Small intestine (tissue), 7 donors: ENCODE results near the gene IGF2R. TPM values are rescaled to one million over a fixed set of nuclear protein-coding genes. Genes with fewer than 3 reads are reported as not detected.
A peak's percentile ranks its signal among the peaks of the same experiment; 100 is the strongest.

ENCODE experiments used
- DNase-seq, 2 donors: peaks; one replicate each; pipeline versions ENCODE4 v3.0.0 to v3.0.0-alpha.2; 2013
- FAIRE-seq: peaks from 2 replicates; lab custom pipeline; 2012; peaks lifted over from hg19 to GRCh38; lab: Jason Lieb, UNC
- H3K27ac ChIP-seq, 3 donors: one replicate each; pipeline ENCODE4 v1.5.1; 2013; ENCODE audit warnings: low read length in 2 of 3, mild to moderate bottlenecking in 2 of 3, control low read depth in 1 of 3, inconsistent platforms in 1 of 3, low read depth in 1 of 3, moderate library complexity in 1 of 3
- H3K27me3 ChIP-seq, 3 donors: one replicate each; pipeline ENCODE4 v1.6.1; 2013; ENCODE audit warnings: low read length in 3 of 3, inconsistent platforms in 1 of 3; ENCODE audit not compliant: control insufficient read depth in 3 of 3, insufficient read depth in 3 of 3
- H3K36me3 ChIP-seq, 3 donors: one replicate each; pipeline ENCODE4 v1.6.1; 2013; ENCODE audit warnings: low read length in 3 of 3, inconsistent platforms in 1 of 3, low read depth in 1 of 3, mild to moderate bottlenecking in 1 of 3, moderate library complexity in 1 of 3; ENCODE audit not compliant: control insufficient read depth in 3 of 3, insufficient read depth in 2 of 3
- H3K4me1 ChIP-seq, 3 donors: one replicate each; pipeline ENCODE4 v1.6.1; 2013; ENCODE audit warnings: low read length in 2 of 3, inconsistent platforms in 1 of 3, low read depth in 1 of 3, mild to moderate bottlenecking in 1 of 3, moderate library complexity in 1 of 3; ENCODE audit not compliant: control insufficient read depth in 3 of 3, insufficient read depth in 2 of 3
- H3K4me3 ChIP-seq, 3 donors: one replicate each; pipeline ENCODE4 v1.5.1; 2013; ENCODE audit warnings: low read length in 3 of 3, control low read depth in 1 of 3, inconsistent platforms in 1 of 3, low read depth in 1 of 3, mild to moderate bottlenecking in 1 of 3, moderate library complexity in 1 of 3
- H3K9me3 ChIP-seq, 2 donors: one replicate each; pipeline ENCODE4 v1.6.1; 2013; ENCODE audit warnings: low read depth in 1 of 2, low read length in 1 of 2; ENCODE audit not compliant: control insufficient read depth in 2 of 2, insufficient read depth in 1 of 2
- WGBS, 3 donors: extraction: QIAGEN DNeasy Blood & Tissue Kit; methylation state at CpG; one replicate each; pipeline ENCODE4 v1.1.7; 2013; 5-methylcytosine and 5-hydroxymethylcytosine counted together
- polyA plus RNA-seq, 4 donors: library from polyadenylated mRNA; stranded (reverse) in 3 of 4; unstranded in 1 of 4; fragments of 200-250 nt in 3 of 4; fragments of 120-200 nt in 1 of 4; gene quantifications; one replicate each; pipeline versions ENCODE4 v1.2.1 to v1.2.3, GENCODE V29; 2013
- donor health status: healthy with polysubstance abuse.
- donor health status: control.
- donor health status: control.
- donor health status: Bipolar disorder and iron deficiency.
- donor health status: healthy.

IGF2R gene
- polyA plus RNA-seq, 4 donors, result 4.9 to 111 (median 14.7) TPM

DNA sequence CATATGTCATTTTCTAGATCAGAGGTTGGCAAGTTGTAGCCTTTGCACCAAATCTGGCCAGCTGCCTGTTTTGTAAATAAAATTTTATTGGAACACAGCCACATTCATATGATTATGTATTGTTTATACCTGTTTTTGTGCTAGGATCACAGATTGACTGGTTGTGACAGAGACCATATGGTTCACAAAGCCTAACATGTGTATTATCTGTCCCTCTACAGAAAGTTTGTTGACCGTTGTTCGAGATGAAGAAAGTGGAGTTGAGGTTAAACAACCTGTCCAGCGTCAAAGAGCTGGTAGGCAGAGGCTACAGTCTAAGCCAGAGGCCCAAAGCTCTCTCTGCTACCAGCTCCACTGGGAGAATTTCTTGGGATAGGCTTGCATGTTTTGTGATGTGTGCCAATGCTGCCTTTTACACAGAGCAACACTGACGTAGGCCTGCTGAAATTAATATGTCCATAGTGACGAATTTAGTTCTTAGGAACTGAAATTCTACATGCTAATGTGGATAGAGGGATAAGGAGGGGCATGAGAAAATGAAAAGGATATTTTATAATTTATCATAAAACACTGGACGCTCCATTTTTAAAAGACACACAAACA lies 11.7 kb upstream of the IGF2R start:
- Histone ChIP-seq H3K9me3 (peaks cover 0 to 3% of the 10 kb centered on the region in 2 donors), H3K4me1 (no peaks in the 10 kb centered on the region), H3K27ac (no peak overlapping the region), H3K4me3 (no peak overlapping the region), H3K27me3 (peaks cover 0 to 17% (median 0%) of the 10 kb centered on the region in 3 donors), H3K36me3 (no peaks in the 10 kb centered on the region)
- DNase-seq, result no peak
- no peak for FAIRE-seq
- 93% methylated on average over 6 of the region's 6 CpGs for WGBS, 3 donors

DNA sequence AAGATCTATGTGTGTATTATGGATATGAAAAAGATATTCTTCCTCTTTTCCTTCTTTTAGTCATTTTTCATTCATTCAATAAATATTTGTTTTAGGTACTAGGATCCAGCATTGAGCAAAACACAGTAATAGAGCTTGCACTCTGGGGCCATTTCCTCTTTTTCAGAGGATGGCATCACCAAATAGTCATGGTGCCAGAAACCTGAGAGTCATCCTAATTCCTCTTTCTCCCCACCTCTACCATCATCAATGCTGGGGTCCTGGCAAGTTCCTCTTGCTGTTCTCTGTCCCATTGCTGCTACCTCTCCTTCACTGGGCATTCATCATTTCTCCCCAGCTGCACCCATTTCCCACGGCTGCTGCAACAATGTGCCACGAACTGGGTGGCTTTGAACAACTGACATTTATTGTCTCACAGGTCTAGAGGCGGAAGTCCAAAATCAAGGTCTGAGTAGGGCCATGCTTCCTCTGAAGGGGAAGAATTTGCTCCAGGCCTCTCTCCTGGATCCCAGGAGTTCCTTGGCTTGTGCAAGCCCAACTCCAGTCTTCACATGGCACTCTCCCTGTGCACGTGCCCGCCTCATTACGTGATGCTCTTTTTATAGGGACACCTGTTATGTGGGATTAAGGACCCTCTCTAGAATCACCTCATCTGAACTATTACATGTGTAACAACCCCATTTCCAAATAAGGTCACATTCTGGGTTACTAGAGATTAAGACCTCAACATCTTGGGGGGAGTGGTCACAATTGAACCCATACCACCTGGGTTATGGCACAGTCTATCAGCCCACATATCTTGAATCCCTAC lies 9.5 kb upstream of the IGF2R start:
- Histone ChIP-seq H3K4me3 (no peak overlapping the region), H3K9me3 (peaks cover 0 to 3% of the 10 kb centered on the region in 2 donors), H3K4me1 (no peaks in the 10 kb centered on the region), H3K27me3 (peaks cover 0 to 19% (median 0%) of the 10 kb centered on the region in 3 donors), H3K36me3 (no peaks in the 10 kb centered on the region), H3K27ac (peak overlapping the region in 1 of 3 donors; percentile 73)
- WGBS, 3 donors, result 90 to 92% (median 91%) methylated on average over 6 of the region's 6 CpGs
- FAIRE-seq (no peak), DNase-seq (no peak)

DNA sequence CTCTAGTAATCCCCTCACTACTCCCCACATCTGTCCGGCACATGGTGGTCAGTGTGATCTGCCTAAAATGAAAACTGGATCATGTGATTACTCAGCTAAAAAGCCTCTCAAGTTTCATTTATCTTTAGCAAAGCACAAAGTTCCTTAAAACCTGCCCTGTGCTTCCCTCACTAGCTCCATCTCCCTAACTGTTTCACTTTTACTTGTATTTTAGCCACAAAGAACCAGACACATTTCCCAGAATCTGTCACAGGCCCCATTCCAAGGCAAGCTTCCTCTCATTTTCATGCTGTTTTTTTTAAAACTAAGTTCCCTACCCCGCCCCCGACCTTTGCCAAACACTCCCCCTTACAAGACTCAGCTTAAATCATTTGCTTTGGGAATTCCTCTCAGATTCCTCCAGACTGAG lies 8.9 kb upstream of the IGF2R start:
- DNase-seq, result no peak
- Histone ChIP-seq H3K36me3 (no peaks in the 10 kb centered on the region), H3K27me3 (peaks cover 0 to 22% (median 0%) of the 10 kb centered on the region in 3 donors), H3K27ac (peak overlapping the region in 1 of 3 donors; percentile 73), H3K9me3 (peaks cover 0 to 3% of the 10 kb centered on the region in 2 donors), H3K4me3 (no peak overlapping the region), H3K4me1 (no peaks in the 10 kb centered on the region)
- no peak for FAIRE-seq
- WGBS, 3 donors, result 50 to 77% (median 75%) methylated on average over 3 of the region's 3 CpGs

DNA sequence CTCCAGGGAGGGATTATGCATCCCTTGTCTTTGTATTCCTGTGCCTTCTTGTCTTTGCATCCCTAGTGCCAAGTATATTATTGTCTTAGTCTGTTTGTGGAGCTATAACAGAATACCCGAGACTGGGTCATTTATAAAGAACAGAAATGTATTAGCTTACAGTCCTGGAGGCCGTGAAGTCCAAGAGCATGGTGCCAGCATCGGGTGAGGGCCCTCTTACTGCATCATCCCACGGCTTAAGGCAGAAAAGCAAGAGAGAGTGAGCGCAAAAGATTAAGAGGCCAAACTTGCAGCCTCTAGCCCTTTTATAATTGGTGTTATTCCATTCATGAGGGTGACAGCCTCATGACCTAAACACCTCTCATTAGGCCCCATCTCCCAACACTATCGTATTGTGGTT lies 8.4 kb upstream of the IGF2R start:
- Histone ChIP-seq H3K36me3 (no peaks in the 10 kb centered on the region), H3K9me3 (peaks cover 0 to 3% of the 10 kb centered on the region in 2 donors), H3K4me3 (no peak overlapping the region), H3K27ac (no peak overlapping the region), H3K27me3 (peaks cover 0 to 25% (median 0%) of the 10 kb centered on the region in 3 donors), H3K4me1 (no peaks in the 10 kb centered on the region)
- 90 to 97% (median 95%) methylated on average over 6 of the region's 6 CpGs for WGBS, 3 donors
- no peak for FAIRE-seq
- DNase-seq, result no peak

DNA sequence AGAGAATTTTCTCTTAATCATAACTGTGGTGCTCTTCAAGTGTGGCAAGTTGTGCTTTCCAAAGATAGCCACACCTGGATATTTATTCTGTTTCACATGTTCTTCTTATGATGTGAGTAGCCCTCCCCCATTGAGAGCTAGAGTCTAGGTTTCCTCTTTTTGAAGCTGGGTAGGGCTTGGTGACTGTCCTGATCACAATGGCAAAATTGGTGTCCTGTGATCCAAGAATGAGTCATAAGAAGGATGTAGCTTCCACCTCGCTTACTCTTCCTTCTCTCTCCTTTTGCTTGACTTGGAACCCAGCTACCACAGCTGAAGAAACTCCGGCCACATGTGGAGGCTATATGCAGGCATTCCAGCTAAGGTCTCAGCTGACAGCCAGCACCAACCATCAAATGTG lies 7.4 kb upstream of the IGF2R start:
- Histone ChIP-seq H3K27me3 (peaks cover 0 to 33% (median 0%) of the 10 kb centered on the region in 3 donors), H3K4me1 (no peaks in the 10 kb centered on the region), H3K27ac (no peak overlapping the region), H3K9me3 (peaks cover 0 to 3% of the 10 kb centered on the region in 2 donors), H3K4me3 (no peak overlapping the region), H3K36me3 (no peaks in the 10 kb centered on the region)
- FAIRE-seq (no peak), DNase-seq (no peak)
- WGBS, 3 donors, result 67 to 75% (median 73%) methylated on average over 2 of the region's 2 CpGs

DNA sequence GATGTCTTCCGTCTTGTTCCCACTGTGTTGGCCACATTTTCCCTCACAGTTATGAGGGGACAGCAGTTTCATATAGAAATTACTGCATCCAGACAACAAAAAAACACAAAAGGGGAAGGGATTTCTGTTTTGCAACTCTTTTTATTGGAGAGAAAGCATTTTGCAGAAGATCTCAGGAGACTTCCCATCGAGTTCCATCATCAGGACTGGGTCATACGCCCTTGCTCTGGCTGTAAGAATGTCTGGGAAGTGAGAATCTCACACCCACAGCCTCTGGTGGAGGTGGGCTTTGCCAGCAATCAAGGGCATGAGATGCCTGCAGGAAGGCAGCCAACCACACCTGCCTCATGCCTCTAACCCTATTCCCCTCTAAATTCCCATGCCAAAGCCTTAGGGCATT lies 5.8 kb upstream of the IGF2R start:
- Histone ChIP-seq H3K27ac (no peak overlapping the region), H3K36me3 (no peaks in the 10 kb centered on the region), H3K27me3 (peaks cover 0 to 33% (median 0%) of the 10 kb centered on the region in 3 donors), H3K9me3 (peaks cover 0 to 3% of the 10 kb centered on the region in 2 donors), H3K4me3 (no peak overlapping the region), H3K4me1 (peaks cover 0 to 2% (median 0%) of the 10 kb centered on the region in 3 donors)
- FAIRE-seq (no peak), DNase-seq (no peak)
- 63 to 73% (median 73%) methylated on average over 3 of the region's 3 CpGs for WGBS, 3 donors

DNA sequence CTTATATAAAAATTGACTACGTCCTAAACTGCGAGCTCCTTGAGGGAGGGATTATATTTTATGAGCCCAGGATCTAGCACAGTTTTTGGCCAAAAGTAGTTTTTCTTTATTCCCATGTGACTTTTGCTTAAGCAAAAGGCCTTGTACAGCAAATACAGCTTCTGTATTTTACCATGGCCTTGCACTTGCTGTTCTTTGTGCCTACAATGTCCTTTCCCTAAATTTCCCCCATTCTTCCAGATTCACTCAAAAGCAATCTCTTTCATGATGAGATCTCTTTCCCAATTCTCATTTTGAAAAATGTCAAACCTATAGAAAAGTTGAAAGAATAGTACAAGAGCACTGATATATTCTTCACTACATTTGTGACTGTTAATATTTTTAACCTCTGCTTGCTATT lies 4.8 kb upstream of the IGF2R start:
- Histone ChIP-seq H3K9me3 (peaks cover 0 to 3% of the 10 kb centered on the region in 2 donors), H3K4me3 (no peak overlapping the region), H3K36me3 (no peaks in the 10 kb centered on the region), H3K4me1 (peaks cover 0 to 7% (median 0%) of the 10 kb centered on the region in 3 donors), H3K27me3 (peaks cover 0 to 33% (median 0%) of the 10 kb centered on the region in 3 donors), H3K27ac (no peak overlapping the region)
- DNase-seq (no peak), FAIRE-seq (no peak)
- WGBS, 3 donors, result 88 to 98% (median 95%) methylated on average over 2 of the region's 2 CpGs

DNA sequence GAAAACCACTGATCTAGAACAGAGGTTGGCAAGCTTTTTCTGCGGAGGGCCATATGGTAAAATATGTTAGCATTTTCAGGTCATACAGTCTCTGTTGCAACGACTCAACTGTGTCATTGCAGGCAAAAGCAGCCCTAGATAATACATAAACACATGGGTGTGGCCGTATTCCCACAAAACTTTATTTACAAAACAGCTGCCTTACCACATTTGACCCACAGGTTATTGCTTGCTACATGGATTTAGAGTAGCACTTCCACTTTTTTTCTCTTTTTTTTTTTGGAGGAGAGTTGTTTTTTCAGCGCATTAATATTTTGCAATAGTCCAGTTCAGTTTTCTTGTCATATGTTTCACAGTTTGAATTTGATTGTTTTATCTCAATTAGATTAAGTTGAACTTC lies 2.5 kb upstream of the IGF2R start:
- Histone ChIP-seq H3K27me3 (peaks cover 0 to 26% (median 0%) of the 10 kb centered on the region in 3 donors), H3K36me3 (peaks cover 0 to 3% (median 0%) of the 10 kb centered on the region in 3 donors), H3K9me3 (no peaks in the 10 kb centered on the region), H3K4me1 (peaks cover 0 to 16% (median 7%) of the 10 kb centered on the region in 3 donors), H3K4me3 (no peak overlapping the region), H3K27ac (no peak overlapping the region)
- WGBS, 3 donors, result 59 to 63% (median 62%) methylated on average over 4 of the region's 4 CpGs
- FAIRE-seq (no peak), DNase-seq (no peak)
